T47D (cell line): Measurements from ENCODE around the gene GSE1.

Experiments used
- DNase-seq, 2 experiments: peaks; one replicate each; pipeline versions ENCODE4 v3.0.0 to v3.0.0-alpha.2; 2011 to 2012; ENCODE audit warnings: low read depth in 1 of 2, low spot score in 1 of 2
- JUND ChIP-seq: IDR thresholded peaks from 2 replicates; pipeline ENCODE4 v1.6.1; 2012; ENCODE audit warnings: low read depth
- in situ Hi-C: cut with HindIII; loops from 2 replicates; pipeline ENCODE4 v1.10.0; 2016; ENCODE audit warnings: low sequenced_read_pairs, low pct_unique_long_range_greater_than_20kb

GSE1 gene

GRCh38 chr16:85569615-85570212 lies 43.4 kb upstream of the GSE1 start:
- in situ Hi-C loops, result no loop called here
- peak; percentile 86 to 92 for DNase-seq
- no peak for TF ChIP-seq JUND

- TF ChIP-seq JUND, result no peak
- in situ Hi-C loops, result no loop called here
- DNase-seq, result peak; percentile 99 to 100
Observed at GRCh38 chr16:85570213-85570734, 42.8 kb upstream of the GSE1 start.

GRCh38 chr16:85570735-85571562 lies 42.2 kb upstream of the GSE1 start:
- TF ChIP-seq JUND, result no peak
- in situ Hi-C loops, result no loop called here
- DNase-seq, result peak; percentile 82 to 98

- TF ChIP-seq JUND, result no peak
- in situ Hi-C loops, result no loop called here
- no peak for DNase-seq
Observed at GRCh38 chr16:85571563-85571812, 41.6 kb upstream of the GSE1 start.

GRCh38 chr16:85571813-85572619 lies 41.1 kb upstream of the GSE1 start:
- peak in 1 of 2 experiments; percentile 59 for DNase-seq
- no peak for TF ChIP-seq JUND
- in situ Hi-C loops, result no loop called here

GRCh38 chr16:85573045-85573695 lies 40.0 kb upstream of the GSE1 start:
- in situ Hi-C loops, result no loop called here
- no peak for TF ChIP-seq JUND
- DNase-seq, result no peak

GRCh38 chr16:85573696-85574641 lies 39.2 kb upstream of the GSE1 start:
- TF ChIP-seq JUND, result no peak
- peak in 1 of 2 experiments; percentile 78 for DNase-seq
- in situ Hi-C loops, result no loop called here

GRCh38 chr16:85574672-85575475 lies 38.2 kb upstream of the GSE1 start:
- in situ Hi-C loops, result no loop called here
- peak; percentile 89 to 93 for DNase-seq
- no peak for TF ChIP-seq JUND

- in situ Hi-C loops, result no loop called here
- DNase-seq, result no peak
- no peak for TF ChIP-seq JUND
Observed at GRCh38 chr16:85575920-85576319, 37.2 kb upstream of the GSE1 start.

- in situ Hi-C loops, result no loop called here
- TF ChIP-seq JUND, result no peak
Observed at GRCh38 chr16:85576944-85577343, 36.2 kb upstream of the GSE1 start.

More at GRCh38 chr16:85576944-85577343, 36.2 kb upstream of the GSE1 start:
- no peak for DNase-seq
